Lung (tissue), 12 donors: ENCODE measurements around the gene MACROD1. TPM values are rescaled to one million over a fixed set of nuclear protein-coding genes. Genes with fewer than 3 reads are reported as not detected.

Experiments
- ATAC-seq: fragments of 200-7000 bp; cut with Tn5 transposase; one replicate; pipeline ENCODE4 v1.9.1; 2020; ENCODE audit warnings: moderate number of reproducible peaks; ENCODE audit not compliant: insufficient read depth, low FRiP score
- DNase-seq, 3 donors: peaks; one replicate each; pipeline ENCODE4 v3.0.0-alpha.2; 2013 to 2017
- H3K27ac ChIP-seq, 2 donors: one replicate each; pipeline ENCODE4 v1.5.1; 2013; ENCODE audit warnings: mild to moderate bottlenecking in 2 of 2, moderate library complexity in 2 of 2, control low read depth in 1 of 2, inconsistent platforms in 1 of 2, low read depth in 1 of 2, low read length in 1 of 2
- H3K27me3 ChIP-seq, 3 donors: one replicate each; pipeline ENCODE4 v1.5.1; 2013; ENCODE audit warnings: low read length in 2 of 3; ENCODE audit not compliant: control insufficient read depth in 3 of 3, insufficient read depth in 3 of 3
- H3K36me3 ChIP-seq, 4 donors: one replicate each; pipeline ENCODE4 v1.5.1; 2013; ENCODE audit warnings: low read length in 4 of 4, mild to moderate bottlenecking in 1 of 4, moderate library complexity in 1 of 4; ENCODE audit not compliant: control insufficient read depth in 4 of 4, insufficient read depth in 4 of 4
- H3K4me1 ChIP-seq, 5 donors: one replicate each; pipeline ENCODE4 v1.5.1; 2013; ENCODE audit warnings: low read length in 5 of 5, mild to moderate bottlenecking in 2 of 5, moderate library complexity in 1 of 5; ENCODE audit not compliant: control insufficient read depth in 5 of 5, insufficient read depth in 5 of 5
- H3K4me3 ChIP-seq: one replicate; pipeline ENCODE4 v1.5.1; 2013; ENCODE audit warnings: mild to moderate bottlenecking, control low read depth, moderate library complexity
- H3K9ac ChIP-seq, 2 donors: one replicate each; pipeline ENCODE4 v1.5.1; 2013; ENCODE audit warnings: low read length in 2 of 2, control low read depth in 1 of 2; ENCODE audit not compliant: insufficient read depth in 1 of 2
- H3K9me3 ChIP-seq, 4 donors: one replicate each; pipeline ENCODE4 v1.5.1; 2013; ENCODE audit warnings: low read length in 3 of 4, mild to moderate bottlenecking in 1 of 4, moderate library complexity in 1 of 4; ENCODE audit not compliant: control insufficient read depth in 4 of 4, insufficient read depth in 3 of 4
- CTCF ChIP-seq: IDR thresholded peaks from 2 replicates; pipeline ENCODE4 v1.5.1; 2012; ENCODE audit warnings: mild to moderate bottlenecking; ENCODE audit errors: control extremely low read depth, extremely low read depth
- WGBS, 2 donors: extraction: QIAGEN DNeasy Blood & Tissue Kit; methylation state at CpG; one replicate each; pipeline ENCODE4 v1.1.7; 2013; 5-methylcytosine and 5-hydroxymethylcytosine counted together
- polyA plus RNA-seq, 2 donors: library from polyadenylated mRNA; stranded (reverse); fragments of 200-250 nt; gene quantifications; one replicate each; pipeline ENCODE4 v1.2.1, GENCODE V29; 2013
- total RNA-seq, 2 donors: library from RNA; depleted of rRNA in 1 of 2; stranded (reverse); fragments of >200 nt in 1 of 2; gene quantifications; one replicate each; pipeline ENCODE4 v1.2.1, GENCODE V29; 2014 to 2021
- donor health status: control.
- donor health status: control.
- donor health status: Bipolar disorder and iron deficiency.
- donor health status: healthy.
- donor health status: DM: yes; HTN: yes; CAD: no.

Gene MACROD1
- total and polyA plus RNA-seq, 4 donors = 9.9 to 70.0 (median 19.0) TPM

- no peak for TF ChIP-seq CTCF
- WGBS, 2 donors = 85 to 88% methylated on average over 15 of the region's 15 CpGs
- no peaks in the 10 kb centered on the region for H3K9me3 ChIP-seq
- no peaks in the 10 kb centered on the region for H3K27me3 ChIP-seq
- H3K4me3 ChIP-seq = no peak overlapping the region
- peaks cover 0 to 5% (median 0%) of the 10 kb centered on the region in 5 donors for H3K4me1 ChIP-seq
- DNase-seq (peak; percentile 31 to 59 (median 36)), ATAC-seq (no peak)
- H3K36me3 ChIP-seq = peaks cover 0 to 3% (median 0%) of the 10 kb centered on the region in 4 donors
- H3K27ac ChIP-seq = no peak overlapping the region
- H3K9ac ChIP-seq = no peak overlapping the region
These were observed 26.9 kb downstream of the MACROD1 start for GRCh38 chr11:64139049-64139448.

- Histone ChIP-seq H3K4me1 (peaks cover 0 to 6% (median 0%) of the 10 kb centered on the region in 5 donors), H3K36me3 (peaks cover 0 to 3% (median 0%) of the 10 kb centered on the region in 4 donors), H3K9ac (no peak overlapping the region), H3K4me3 (no peak overlapping the region), H3K27me3 (no peaks in the 10 kb centered on the region), H3K27ac (no peak overlapping the region), H3K9me3 (no peaks in the 10 kb centered on the region)
- ATAC-seq (no peak), DNase-seq (no peak)
- TF ChIP-seq CTCF = no peak
- 92 to 94% methylated on average over 16 of the region's 16 CpGs for WGBS, 2 donors
These were observed 27.5 kb downstream of the MACROD1 start for GRCh38 chr11:64138398-64138797.

- 87 to 90% methylated on average over 17 of the region's 17 CpGs for WGBS, 2 donors
These were observed 29.0 kb downstream of the MACROD1 start for GRCh38 chr11:64136765-64137441.

More at GRCh38 chr11:64136765-64137441, 29.0 kb downstream of the MACROD1 start:
- TF ChIP-seq CTCF = no peak
- no peak for DNase-seq
- no peaks in the 10 kb centered on the region for H3K27me3 ChIP-seq
- H3K4me3 ChIP-seq = no peak overlapping the region
- no peak for ATAC-seq
- H3K4me1 ChIP-seq = peaks cover 0 to 17% (median 2%) of the 10 kb centered on the region in 5 donors
- H3K9ac ChIP-seq = no peak overlapping the region
- no peaks in the 10 kb centered on the region for H3K9me3 ChIP-seq
- no peak overlapping the region for H3K27ac ChIP-seq
- H3K36me3 ChIP-seq = peaks cover 0 to 3% (median 0%) of the 10 kb centered on the region in 4 donors
